AML-193 (cell line): ENCODE results near the gene INPP5D.
"Not testable (repeated sequence)": the region's sequence is repeated elsewhere in the genome, so short reads cannot be mapped to it uniquely, and the experiment has no call there.

Source experiments
- DNase-seq, 2 experiments: peaks; one replicate each; lab custom pipeline; 2025; lab: John Stamatoyannopoulos, UW

The INPP5D gene

GRCh38 chr2:233032551-233033320, 27.4 kb upstream of the INPP5D start, which contains the start of gene NEU2:
NEU2 (plus strand) TSS chr2:233032672; CDS start chr2:233032672, 0 bp downstream.
- no peak for DNase-seq

- DNase-seq: no peak
These were observed 26.5 kb upstream of the INPP5D start for GRCh38 chr2:233033672-233034071.

GRCh38 chr2:233034091-233034882, 25.9 kb upstream of the INPP5D start:
- no peak for DNase-seq

- no peak for DNase-seq
These were observed 24.5 kb upstream of the INPP5D start for GRCh38 chr2:233035426-233036161.

GRCh38 chr2:233036162-233036838, 23.8 kb upstream of the INPP5D start:
- no peak for DNase-seq

GRCh38 chr2:233037078-233037477, 23.1 kb upstream of the INPP5D start:
- DNase-seq: no peak

- DNase-seq: no peak
These were observed 20.8 kb upstream of the INPP5D start for GRCh38 chr2:233039212-233039845.

GRCh38 chr2:233039846-233040530, 20.2 kb upstream of the INPP5D start:
- no peak for DNase-seq

- no peak for DNase-seq
These were observed 19.6 kb upstream of the INPP5D start for GRCh38 chr2:233040571-233040970.

- no peak for DNase-seq
These were observed 18.3 kb upstream of the INPP5D start for GRCh38 chr2:233041722-233042323.

- no peak for DNase-seq
These were observed 17.6 kb upstream of the INPP5D start for GRCh38 chr2:233042549-233042948.

- no peak for DNase-seq
These were observed 15.1 kb upstream of the INPP5D start for GRCh38 chr2:233044974-233045605.

GRCh38 chr2:233047206-233047605, 12.9 kb upstream of the INPP5D start:
- no peak for DNase-seq

GRCh38 chr2:233047667-233048066, 12.5 kb upstream of the INPP5D start:
- no peak for DNase-seq

- DNase-seq: no peak
These were observed 11.5 kb upstream of the INPP5D start for GRCh38 chr2:233048569-233049193.

- no peak for DNase-seq
These were observed 10.9 kb upstream of the INPP5D start for GRCh38 chr2:233049194-233049761.

GRCh38 chr2:233051241-233052149, 8.6 kb upstream of the INPP5D start:
- DNase-seq: no peak

- DNase-seq: not testable (repeated sequence)
These were observed 7.6 kb upstream of the INPP5D start for GRCh38 chr2:233052517-233052916.
